GM12878 (cell line): ENCODE results near the gene ARR3. TPM values are rescaled to one million over a fixed set of nuclear protein-coding genes. Genes with fewer than 3 reads are reported as not detected.

Experiments used
- ATAC-seq: fragments of 200-7000 bp; cut with Tn5 transposase; 3 replicates; pipeline ENCODE4 v1.9.1; 2020; ENCODE audit warnings: mild to moderate bottlenecking, moderate library complexity
- BruUV-seq: library from RNA; stranded (reverse); fragments of 400-500 nt; replicated peaks from 2 replicates; lab custom pipeline; 2021; lab: Mats Ljungman, UMichigan
- CTCF ChIA-PET: fragments of 300-600 bp; sonication (Branson Sonifier 250); formaldehyde crosslinking; extraction: SDS; loops from one replicate; lab custom pipeline; 2021; ENCODE audit warnings: inconsistent platforms; lab: Yijun Ruan, JAX
- POLR2A ChIA-PET: fragments of 350-600 bp; formaldehyde crosslinking; extraction: SDS; loops from one replicate; lab custom pipeline; 2021; ENCODE audit warnings: inconsistent platforms; lab: Charles Lee
- RAD21 ChIA-PET: fragments of 300-600 bp; sonication (Branson Sonifier 250); formaldehyde crosslinking; loops from one replicate; lab custom pipeline; 2023; ENCODE audit warnings: antibody characterized with exemption; ENCODE audit not compliant: unreplicated experiment; lab: Charles Lee
- SMC1A ChIA-PET: fragments of 300-600 bp; sonication (Branson Sonifier 250); formaldehyde crosslinking; loops from one replicate; lab custom pipeline; 2023; ENCODE audit not compliant: unreplicated experiment, uncharacterized antibody; lab: Charles Lee
- DNase-seq: peaks from one replicate; pipeline ENCODE4 v3.0.0-alpha.2; 2011; ENCODE audit warnings: low read depth, low spot score
- FAIRE-seq: peaks from 3 replicates; lab custom pipeline; 2011; peaks lifted over from hg19 to GRCh38; lab: Jason Lieb, UNC
- H2AFZ ChIP-seq: 2 replicates; pipeline ENCODE4 v1.6.0; 2011; ENCODE audit warnings: low read depth, low read length, control low read depth; ENCODE audit not compliant: control insufficient read depth
- H3K27ac ChIP-seq: 2 replicates; pipeline ENCODE4 v1.5.1; 2011; ENCODE audit warnings: control low read depth; ENCODE audit not compliant: control insufficient read depth, insufficient read depth
- H3K27me3 ChIP-seq, 2 experiments: replicated peaks in 1 of 2; 2 replicates each; pipeline versions ENCODE4 v1.6.0 to v1.6.1; 2011; ENCODE audit warnings: low read length in 1 of 2; ENCODE audit not compliant: control insufficient read depth in 2 of 2, insufficient read depth in 2 of 2
- H3K36me3 ChIP-seq, 2 experiments: 2 replicates each; pipeline ENCODE4 v1.5.1; 2011; ENCODE audit warnings: low read length in 1 of 2; ENCODE audit not compliant: control insufficient read depth in 2 of 2, insufficient read depth in 2 of 2
- H3K4me1 ChIP-seq: 2 replicates; pipeline ENCODE4 v1.6.1; 2011; ENCODE audit warnings: mild to moderate bottlenecking, low read length, moderate library complexity, mixed read lengths; ENCODE audit not compliant: control insufficient read depth, insufficient read depth
- H3K4me2 ChIP-seq: 2 replicates; pipeline ENCODE4 v1.6.0; 2011; ENCODE audit warnings: control low read depth; ENCODE audit not compliant: control insufficient read depth, insufficient read depth
- H3K4me3 ChIP-seq: fragments of 200-600 bp; sonication (generic); 2 replicates; pipeline ENCODE4 v1.5.1; 2016
- H3K79me2 ChIP-seq: 2 replicates; pipeline ENCODE4 v1.6.0; 2011; ENCODE audit warnings: low read length; ENCODE audit not compliant: control insufficient read depth, insufficient read depth
- H3K9ac ChIP-seq: 2 replicates; pipeline ENCODE4 v1.8.0; 2011; ENCODE audit warnings: low read length, control low read depth, mixed read lengths; ENCODE audit not compliant: control insufficient read depth, insufficient read depth
- H3K9me3 ChIP-seq: replicated peaks from 3 replicates; pipeline ENCODE4 v1.5.1; 2011; ENCODE audit warnings: mild to moderate bottlenecking, low read length; ENCODE audit not compliant: control insufficient read depth, insufficient read depth
- H4K20me1 ChIP-seq: 2 replicates; pipeline ENCODE4 v1.6.0; 2011; ENCODE audit not compliant: control insufficient read depth, insufficient read depth
- BMI1 ChIP-seq: fragments of 450-650 bp; IDR thresholded peaks from 2 replicates; pipeline ENCODE4 v1.6.1; 2016; ENCODE audit warnings: mild to moderate bottlenecking, moderate library complexity, borderline replicate concordance
- SMAD1 ChIP-seq: fragments of 450-650 bp; IDR thresholded peaks from 2 replicates; pipeline ENCODE4 v1.6.1; 2018; ENCODE audit warnings: mild to moderate bottlenecking, low read depth; ENCODE audit not compliant: partially characterized antibody
- ZBTB40 ChIP-seq: fragments of 450-650 bp; IDR thresholded peaks from 2 replicates; pipeline ENCODE4 v1.6.1; 2016; ENCODE audit warnings: mild to moderate bottlenecking, moderate library complexity, borderline replicate concordance
- ZNF592 ChIP-seq: fragments of 450-650 bp; IDR thresholded peaks from 2 replicates; pipeline ENCODE4 v1.6.1; 2017; ENCODE audit warnings: mild to moderate bottlenecking, moderate library complexity
- ZSCAN29 ChIP-seq: fragments of 450-650 bp; IDR thresholded peaks from 2 replicates; pipeline ENCODE4 v1.6.1; 2017; ENCODE audit warnings: mild to moderate bottlenecking, moderate library complexity
- WGBS: methylation state at CpG from one replicate; pipeline ENCODE4 v1.1.6; 2016; ENCODE audit warnings: low lambda C conversion rate; ENCODE audit not compliant: insufficient replicate concordance, insufficient coverage; ENCODE audit errors: missing lambda C conversion rate; 5-methylcytosine and 5-hydroxymethylcytosine counted together
- in situ Hi-C: fragments of 300-500 bp; cut with MboI; formaldehyde crosslinking; loops from 9 replicates; pipeline ENCODE4 v1.14.3; 2018; ENCODE audit warnings: mixed read lengths
- intact Hi-C: fragments of 100-400 bp; cut with micrococcal nuclease; formaldehyde crosslinking; loops from one replicate; pipeline ENCODE4 v1.14.2; 2022; ENCODE audit not compliant: unreplicated experiment
- polyA plus RNA-seq, 11 experiments: library from polyadenylated mRNA; depleted of rRNA in 4 of 11; unstranded in 6 of 11; stranded (reverse) in 5 of 11; fragments of >200 nt; fragmentation: Nextera tagmentation in 4 of 11; fragmentation: Illumina TruSeq in 1 of 11; extraction: Ambion mirVana in 4 of 11; extraction: Trizol in 1 of 11; gene quantifications; 1 replicate in 1 of 11; 2 replicates in 10 of 11; pipeline versions ENCODE4 v1.2.1 to v1.2.3, GENCODE V29; 2011 to 2016; ENCODE audit warnings: inconsistent platforms in 2 of 11, missing spikeins in 2 of 11, low read depth in 1 of 11
- total RNA-seq, 4 experiments: library from RNA; depleted of rRNA in 3 of 4; stranded (reverse); fragments of >200 nt in 3 of 4; fragmentation: Illumina TruSeq in 1 of 4; extraction: Trizol in 1 of 4; gene quantifications; 2 replicates each; pipeline versions ENCODE4 v1.2.1 to v1.2.3, GENCODE V29; 2013 to 2021

The ARR3 gene
- total and polyA plus RNA-seq, 10 of the 15 experiments (the other 5 are each of a cell fraction or from before 2014, with no cell fraction given) = not detected

- ChIA-PET CTCF (interaction anchor here (1.0 kb wide), 1 partner anchor 129 kb away, joined by 3 read pairs; no protein-coding TSS in a partner anchor), RAD21 (no interaction called here), SMC1A (interaction anchor here (0.6 to 2.3 kb wide), 3 partner anchors 11 to 273 kb away, joined by 3 to 5 read pairs (median 4); no protein-coding TSS in a partner anchor), POLR2A (no interaction called here)
- no peak for TF ChIP-seq ZBTB40
- TF ChIP-seq SMAD1 = no peak
- TF ChIP-seq BMI1 = no peak
- TF ChIP-seq ZNF592 = no peak
- no peak for TF ChIP-seq ZSCAN29
- H4K20me1 ChIP-seq = no peaks in the 10 kb centered on the region
- in situ Hi-C loops = no loop called here
- H3K79me2 ChIP-seq = no peaks in the 10 kb centered on the region
- BruUV-seq = no TSS peak
- no peaks in the 10 kb centered on the region for H3K27me3 ChIP-seq
- H3K4me1 ChIP-seq = no peaks in the 10 kb centered on the region
- H3K4me3 ChIP-seq = no peak overlapping the region
- H3K9me3 ChIP-seq = no peaks in the 10 kb centered on the region
- 60% methylated on average over 3 of the region's 3 CpGs for WGBS
- peaks cover 0 to 2% of the 10 kb centered on the region in 2 experiments; a peak in 1 of 4 replicates for H3K36me3 ChIP-seq
- no peak overlapping the region for H2AFZ ChIP-seq
- no peak overlapping the region for H3K4me2 ChIP-seq
- intact Hi-C loops = no loop called here
- DNase-seq (no peak), ATAC-seq (no peak), FAIRE-seq (no peak)
- H3K27ac ChIP-seq = no peak overlapping the region
- no peak overlapping the region for H3K9ac ChIP-seq
Measured at GRCh38 chrX:70301716-70302115, 33.6 kb downstream of the ARR3 start.
